NK-92 treated with Interleukin-12 subunit alpha and Interleukin-12 subunit beta, amount 100 ng/mL, for 24 hours (cell line): ENCODE data around the gene MATK.
"Not testable (repeated sequence)": the region's sequence is repeated elsewhere in the genome, so short reads cannot be mapped to it uniquely, and the experiment has no call there.

Experiments used
- DNase-seq: peaks from one replicate; lab custom pipeline; 2025; lab: John Stamatoyannopoulos, UW

MATK gene

GRCh38 chr19:3785938-3786824, at the start of gene MATK:
MATK (minus strand) TSS chr19:3786381; CDS start chr19:3785135, 1,246 bp downstream.
- DNase-seq = no peak

- no peak for DNase-seq
Observed at GRCh38 chr19:3835055-3835435, 48.9 kb upstream of the MATK start.

- no peak for DNase-seq
Observed at GRCh38 chr19:3834349-3835054, 48.3 kb upstream of the MATK start.

GRCh38 chr19:3833578-3834348, 47.6 kb upstream of the MATK start:
- DNase-seq = no peak

- DNase-seq = no peak
Observed at GRCh38 chr19:3832001-3832400, 45.8 kb upstream of the MATK start.

GRCh38 chr19:3831601-3832000, 45.4 kb upstream of the MATK start:
- no peak for DNase-seq

- DNase-seq = no peak
Observed at GRCh38 chr19:3830621-3831589, 44.7 kb upstream of the MATK start.

- DNase-seq = no peak
Observed at GRCh38 chr19:3827306-3827705, 41.1 kb upstream of the MATK start.

- no peak for DNase-seq
Observed at GRCh38 chr19:3826163-3826562, 40.0 kb upstream of the MATK start.

- no peak for DNase-seq
Observed at GRCh38 chr19:3825286-3825956, 39.2 kb upstream of the MATK start.

GRCh38 chr19:3823350-3823713, 37.2 kb upstream of the MATK start:
- no peak for DNase-seq

- DNase-seq = no peak
Observed at GRCh38 chr19:3822683-3823349, 36.6 kb upstream of the MATK start.

- peak; percentile 66 for DNase-seq
Observed at GRCh38 chr19:3821857-3822364, 35.7 kb upstream of the MATK start.

- DNase-seq = no peak
Observed at GRCh38 chr19:3821156-3821555, 35.0 kb upstream of the MATK start.

- no peak for DNase-seq
Observed at GRCh38 chr19:3819989-3820388, 33.8 kb upstream of the MATK start.

GRCh38 chr19:3818918-3819317, 32.7 kb upstream of the MATK start:
- no peak for DNase-seq

GRCh38 chr19:3818466-3818865, 32.3 kb upstream of the MATK start:
- no peak for DNase-seq

- DNase-seq = no peak
Observed at GRCh38 chr19:3817761-3818160, 31.6 kb upstream of the MATK start.

GRCh38 chr19:3816566-3817218, 30.5 kb upstream of the MATK start:
- DNase-seq = no peak

- not testable (repeated sequence) for DNase-seq
Observed at GRCh38 chr19:3816148-3816547, 30.0 kb upstream of the MATK start.
